A549 (cell line): ENCODE measurements around the gene VSIG4. TPM values are rescaled to one million over a fixed set of nuclear protein-coding genes. Genes with fewer than 3 reads are reported as not detected.

ENCODE experiments used
- ATAC-seq, 2 experiments: fragments of 200-7000 bp in 1 of 2; fragments of >200 bp in 1 of 2; cut with Nextera tagmentation in 1 of 2; cut with Tn5 transposase in 1 of 2; 3 replicates each; pipeline versions ENCODE4 v1.8.0 to v1.9.1; 2018 to 2020; ENCODE audit warnings: mild to moderate bottlenecking in 1 of 2, moderate library complexity in 1 of 2
- CTCF ChIA-PET: fragments of 300-600 bp; sonication (Branson Sonifier 250); formaldehyde crosslinking; extraction: SDS; loops from one replicate; lab custom pipeline; 2021; ENCODE audit warnings: antibody characterized with exemption, inconsistent platforms; lab: Yijun Ruan, JAX
- POLR2A ChIA-PET: fragments of 350-600 bp; formaldehyde crosslinking; extraction: SDS; loops from one replicate; lab custom pipeline; 2021; ENCODE audit warnings: antibody characterized with exemption, inconsistent platforms; lab: Yijun Ruan, JAX
- DNase-seq, 2 experiments: peaks; one replicate each; pipeline versions ENCODE4 v3.0.0 to v3.0.0-alpha.2; 2011 to 2016; ENCODE audit warnings: low read depth in 1 of 2, low spot score in 1 of 2
- FAIRE-seq: peaks from 2 replicates; lab custom pipeline; 2011; peaks lifted over from hg19 to GRCh38; lab: Jason Lieb, UNC
- H3K27ac ChIP-seq, 2 experiments: fragments of >200 bp; sonication (Bioruptor Twin); formaldehyde crosslinking; 3 replicates each; pipeline ENCODE4 v1.5.1; 2016 to 2017
- H3K4me1 ChIP-seq: fragments of >200 bp; sonication (Bioruptor Twin); formaldehyde crosslinking; 3 replicates; pipeline ENCODE4 v1.6.1; 2016
- H3K4me2 ChIP-seq: fragments of >200 bp; sonication (Bioruptor Twin); formaldehyde crosslinking; 3 replicates; pipeline ENCODE4 v1.6.1; 2016
- H3K4me3 ChIP-seq: fragments of >200 bp; sonication (Bioruptor Twin); formaldehyde crosslinking; 3 replicates; pipeline ENCODE4 v1.5.1; 2016
- H3K9me3 ChIP-seq: fragments of >200 bp; sonication (Bioruptor Twin); formaldehyde crosslinking; 3 replicates; pipeline ENCODE4 v1.6.1; 2016
- BHLHE40 ChIP-seq: IDR thresholded peaks from 2 replicates; pipeline ENCODE4 v1.6.1; 2012; ENCODE audit warnings: low read depth, low read length, inconsistent platforms
- CHD2 ChIP-seq: fragments of 150-350 bp; IDR thresholded peaks from 2 replicates; pipeline ENCODE4 v1.6.1; 2014; ENCODE audit warnings: low read length; ENCODE audit not compliant: partially characterized antibody
- EHMT2 ChIP-seq: fragments of 200-600 bp; sonication (generic); IDR thresholded peaks from 2 replicates; pipeline ENCODE4 v1.6.1; 2016; ENCODE audit warnings: antibody characterized with exemption, low read depth, mild to moderate bottlenecking, moderate library complexity
- ELK1 ChIP-seq: fragments of 150-350 bp; IDR thresholded peaks from 2 replicates; pipeline ENCODE4 v1.6.1; 2014; ENCODE audit warnings: low read depth, mild to moderate bottlenecking, low read length
- EP300 ChIP-seq, 2 experiments: fragments of >200 bp; sonication (Bioruptor Twin); formaldehyde crosslinking; IDR thresholded peaks; 2 replicates in 1 of 2; 3 replicates in 1 of 2; pipeline ENCODE4 v1.6.1; 2016 to 2017
- ESRRA ChIP-seq: fragments of 150-350 bp; IDR thresholded peaks from 2 replicates; pipeline ENCODE4 v1.6.1; 2014; ENCODE audit warnings: mild to moderate bottlenecking, low read length, borderline replicate concordance
- FOSB ChIP-seq: fragments of 250-450 bp; sonication (Bioruptor Pico); IDR thresholded peaks from 2 replicates; pipeline ENCODE4 v1.5.0; 2020; ENCODE audit warnings: mild to moderate bottlenecking, moderate library complexity
- FOSL2 ChIP-seq, 2 experiments: fragments of 450-650 bp in 1 of 2; fragments of >200 bp in 1 of 2; sonication (Bioruptor Twin) in 1 of 2; formaldehyde crosslinking; IDR thresholded peaks; 2 replicates each; pipeline versions ENCODE4 v1.5.0 to v1.6.1; 2016 to 2020; ENCODE audit warnings: mild to moderate bottlenecking in 1 of 2, moderate library complexity in 1 of 2
- FOXS1 ChIP-seq: fragments of 250-450 bp; sonication (Bioruptor Pico); IDR thresholded peaks from 2 replicates; pipeline ENCODE4 v1.5.0; 2020; ENCODE audit warnings: mild to moderate bottlenecking, moderate library complexity
- GATA3 ChIP-seq: IDR thresholded peaks from 2 replicates; pipeline ENCODE4 v1.6.1; 2012; ENCODE audit warnings: borderline replicate concordance
- HDAC2 ChIP-seq: fragments of 200-600 bp; sonication (generic); IDR thresholded peaks from 2 replicates; pipeline ENCODE4 v1.6.1; 2016
- HOXB13 ChIP-seq: fragments of 250-450 bp; sonication (Bioruptor Pico); IDR thresholded peaks from 2 replicates; pipeline ENCODE4 v1.5.0; 2020; ENCODE audit warnings: low read depth, mild to moderate bottlenecking, moderate library complexity
- HOXB5 ChIP-seq: fragments of 250-450 bp; sonication (Bioruptor Pico); IDR thresholded peaks from 2 replicates; pipeline ENCODE4 v1.5.0; 2020; ENCODE audit warnings: mild to moderate bottlenecking, moderate library complexity
- JUN ChIP-seq, 2 experiments: fragments of >200 bp; sonication (Bioruptor Twin); formaldehyde crosslinking; IDR thresholded peaks; 2 replicates in 1 of 2; 3 replicates in 1 of 2; pipeline ENCODE4 v1.6.1; 2016 to 2017
- JUNB ChIP-seq: fragments of >200 bp; sonication (Bioruptor Twin); formaldehyde crosslinking; IDR thresholded peaks from 2 replicates; pipeline ENCODE4 v1.6.1; 2016
- KDM5A ChIP-seq: fragments of 200-600 bp; sonication (generic); IDR thresholded peaks from 2 replicates; pipeline ENCODE4 v1.6.1; 2016; ENCODE audit warnings: antibody characterized with exemption, mild to moderate bottlenecking
- MAZ ChIP-seq: fragments of 150-350 bp; IDR thresholded peaks from 2 replicates; pipeline ENCODE4 v1.6.1; 2014; ENCODE audit warnings: antibody characterized with exemption, low read depth, low read length, borderline replicate concordance
- PBX3 ChIP-seq: IDR thresholded peaks from 2 replicates; pipeline ENCODE4 v1.6.1; 2012
- POLR2A ChIP-seq: IDR thresholded peaks from 2 replicates; pipeline ENCODE4 v1.6.1; 2012; ENCODE audit warnings: mild to moderate bottlenecking, low read length
- RAD21 ChIP-seq, 2 experiments: fragments of >200 bp in 1 of 2; sonication (Bioruptor Twin) in 1 of 2; formaldehyde crosslinking in 1 of 2; IDR thresholded peaks in 1 of 2; conservative IDR thresholded peaks in 1 of 2; 2 replicates in 1 of 2; 3 replicates in 1 of 2; pipeline ENCODE4 v1.6.1; 2012 to 2018; ENCODE audit warnings: inconsistent platforms in 1 of 2
- RCOR1 ChIP-seq: fragments of 150-350 bp; IDR thresholded peaks from 2 replicates; pipeline ENCODE4 v1.6.1; 2014; ENCODE audit warnings: antibody characterized with exemption, low read length, low read depth
- RFX5 ChIP-seq: fragments of 450-650 bp; IDR thresholded peaks from 2 replicates; pipeline ENCODE4 v1.7.1; 2014; ENCODE audit warnings: antibody characterized with exemption, mild to moderate bottlenecking, moderate library complexity
- TFCP2L1 ChIP-seq: fragments of 250-450 bp; sonication (Bioruptor Pico); IDR thresholded peaks from 2 replicates; pipeline ENCODE4 v1.5.0; 2021; ENCODE audit warnings: mild to moderate bottlenecking
- TP53 ChIP-seq: fragments of 250-450 bp; sonication (Bioruptor Pico); IDR thresholded peaks from 2 replicates; pipeline ENCODE4 v1.5.0; 2021; ENCODE audit warnings: mild to moderate bottlenecking, moderate library complexity
- ZC3H11A ChIP-seq: fragments of 450-650 bp; IDR thresholded peaks from 2 replicates; pipeline ENCODE4 v1.6.1; 2014; ENCODE audit warnings: antibody characterized with exemption, mild to moderate bottlenecking
- ZFP36 ChIP-seq: fragments of 450-650 bp; IDR thresholded peaks from 2 replicates; pipeline ENCODE4 v1.6.1; 2014; ENCODE audit warnings: borderline replicate concordance; ENCODE audit not compliant: partially characterized antibody
- ZNF302 ChIP-seq: fragments of 250-450 bp; sonication (Bioruptor Pico); IDR thresholded peaks from 2 replicates; pipeline ENCODE4 v1.9.0; 2021; ENCODE audit warnings: inconsistent platforms, mild to moderate bottlenecking, moderate library complexity
- ZSCAN20 ChIP-seq: fragments of 250-450 bp; sonication (Bioruptor Pico); IDR thresholded peaks from 2 replicates; pipeline ENCODE4 v1.8.0; 2022; ENCODE audit warnings: mild to moderate bottlenecking, moderate library complexity
- WGBS: methylation state at CpG from one replicate; pipeline ENCODE4 v1.1.6; 2017; ENCODE audit errors: missing lambda C conversion rate; 5-methylcytosine and 5-hydroxymethylcytosine counted together
- polyA plus RNA-seq, 4 experiments: library from polyadenylated mRNA; depleted of rRNA in 3 of 4; stranded (reverse); fragments of >200 nt; fragmentation: RNase III in 1 of 4; extraction: RNeasy Plus Mini Kit Qiagen cat#74134 plus additional on column Dnase treatment in 1 of 4; gene quantifications; 2 replicates in 3 of 4; 3 replicates in 1 of 4; pipeline ENCODE4 v1.2.3, GENCODE V29; 2011 to 2017

Gene VSIG4
- polyA plus RNA-seq, 2 of the 4 experiments (the other 2 are of a cell fraction), result not detected

GRCh38 chrX:65994519-65995506 is 45.1 kb downstream of the VSIG4 start:
- TF ChIP-seq MAZ (no peak), KDM5A (no peak), RFX5 (no peak), FOSB (CRISPR knock-in tag) (no peak), ESRRA (no peak), PBX3 (no peak)
- peak; percentile 72 for FAIRE-seq
- Histone ChIP-seq H3K4me1 (no peaks in the 10 kb centered on the region), H3K4me3 (no peak overlapping the region), H3K9me3 (no peaks in the 10 kb centered on the region), H3K4me2 (no peak overlapping the region), H3K27ac (no peak overlapping the region)
- ChIA-PET POLR2A (no interaction called here), CTCF (no interaction called here)
- 21% methylated on average over 3 of the region's 3 CpGs for WGBS
- ATAC-seq, result no peak
- DNase-seq, result no peak

- Histone ChIP-seq H3K4me1 (no peaks in the 10 kb centered on the region), H3K4me3 (no peak overlapping the region), H3K9me3 (no peaks in the 10 kb centered on the region), H3K27ac (no peak overlapping the region), H3K4me2 (no peak overlapping the region)
- ATAC-seq (no peak), DNase-seq (no peak), FAIRE-seq (no peak)
- ChIA-PET POLR2A (no interaction called here), CTCF (no interaction called here)
- WGBS, result 0% methylated on average over 2 of the region's 2 CpGs
- TF ChIP-seq ZSCAN20 (no peak), RAD21 (conservative IDR thresholded peaks at IDR 0.05 in 1 of 2, IDR thresholded peaks at IDR 0.05 in 1 of 2) (no peak), POLR2A (no peak), HDAC2 (no peak), ELK1 (no peak), GATA3 (no peak), EP300 (IDR thresholded peaks at IDR 0.05) (no peak), HOXB13 (CRISPR knock-in tag) (no peak), KDM5A (no peak), JUNB (no peak), BHLHE40 (no peak), TP53 (CRISPR knock-in tag) (no peak)
Measured at GRCh38 chrX:65993915-65994460, 45.9 kb downstream of the VSIG4 start.

- TF ChIP-seq ZC3H11A, result no peak
- no peak for TF ChIP-seq CHD2
- no peak for TF ChIP-seq RCOR1
- no peak for TF ChIP-seq TP53 (CRISPR knock-in tag)
- no peak for TF ChIP-seq ZNF302 (CRISPR knock-in tag)
- TF ChIP-seq FOSB (CRISPR knock-in tag), result no peak
- no peak for TF ChIP-seq POLR2A
- TF ChIP-seq FOSL2 (IDR thresholded peaks at IDR 0.05), result no peak
- no peak for TF ChIP-seq FOSL2 (CRISPR knock-in tag; IDR thresholded peaks at IDR 0.05)
- no peak for TF ChIP-seq EHMT2
- TF ChIP-seq ZFP36, result no peak
- no peak for TF ChIP-seq BHLHE40
- TF ChIP-seq FOXS1 (CRISPR knock-in tag), result no peak
- no peak for TF ChIP-seq JUN (IDR thresholded peaks at IDR 0.05)
- TF ChIP-seq TFCP2L1, result no peak
- no peak for TF ChIP-seq HOXB5
- TF ChIP-seq, all 56 proteins: peak for 0
- H3K4me3 ChIP-seq, result no peak overlapping the region
- FAIRE-seq, result no peak
- ChIA-PET POLR2A (no interaction called here), CTCF (interaction anchor here (1.1 kb wide), 1 partner anchor 412 kb away, joined by 3 read pairs; no protein-coding TSS in a partner anchor)
- H3K27ac ChIP-seq, result no peak overlapping the region
- no peaks in the 10 kb centered on the region for H3K4me1 ChIP-seq
- no peak overlapping the region for H3K4me2 ChIP-seq
- ATAC-seq, result no peak
- no peak for DNase-seq
- 18% methylated on average over 2 of the region's 2 CpGs for WGBS
- H3K9me3 ChIP-seq, result no peaks in the 10 kb centered on the region
Measured at GRCh38 chrX:65993332-65993731, 46.5 kb downstream of the VSIG4 start.
